GM18867 (cell line): ENCODE data around the gene NTN1.
"Not testable (repeated sequence)": the region's sequence is repeated elsewhere in the genome, so short reads cannot be mapped to it uniquely, and the experiment has no call there.

Source experiments
- ATAC-seq: cut with Tn5 transposase; IDR thresholded peaks from one replicate; pipeline ENCODE4 v1.9.1; 2021; ENCODE audit warnings: mild to moderate bottlenecking, moderate library complexity; ENCODE audit not compliant: unreplicated experiment

NTN1 gene

GRCh38 chr17:9021158-9021991 lies at the start of gene NTN1:
NTN1 (plus strand) TSS chr17:9021510; CDS start chr17:9022374, 864 bp downstream.
- peak; percentile 61 for ATAC-seq

GRCh38 chr17:8975091-8975725 lies 46.1 kb upstream of the NTN1 start:
- ATAC-seq = no peak

- peak; percentile 59 for ATAC-seq
These were observed 44.7 kb upstream of the NTN1 start for GRCh38 chr17:8976638-8977037.

- no peak for ATAC-seq
These were observed 41.6 kb upstream of the NTN1 start for GRCh38 chr17:8979715-8980114.

GRCh38 chr17:8981443-8981842 lies 39.9 kb upstream of the NTN1 start:
- ATAC-seq = no peak

DNA sequence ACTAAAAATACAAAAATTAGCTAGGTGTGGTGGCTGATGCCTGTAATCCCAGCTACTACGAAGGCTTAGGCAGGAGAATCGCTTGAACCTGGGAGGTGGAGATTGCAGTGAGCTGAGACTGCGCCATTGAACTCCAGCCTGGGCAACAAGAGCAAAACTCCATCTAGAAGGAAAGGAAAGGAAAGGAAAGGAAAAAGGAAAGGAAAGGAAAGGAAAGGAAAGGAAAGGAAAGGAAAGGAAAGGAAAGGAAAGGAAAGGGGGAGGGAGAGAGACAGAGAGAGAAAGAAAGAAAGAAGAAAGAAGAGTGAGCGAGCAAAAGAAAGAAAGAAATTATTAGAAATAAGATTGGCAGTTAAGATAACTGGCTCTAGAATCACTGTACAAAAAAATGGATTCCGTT lies 37.1 kb upstream of the NTN1 start:
- ATAC-seq = not testable (repeated sequence)

DNA sequence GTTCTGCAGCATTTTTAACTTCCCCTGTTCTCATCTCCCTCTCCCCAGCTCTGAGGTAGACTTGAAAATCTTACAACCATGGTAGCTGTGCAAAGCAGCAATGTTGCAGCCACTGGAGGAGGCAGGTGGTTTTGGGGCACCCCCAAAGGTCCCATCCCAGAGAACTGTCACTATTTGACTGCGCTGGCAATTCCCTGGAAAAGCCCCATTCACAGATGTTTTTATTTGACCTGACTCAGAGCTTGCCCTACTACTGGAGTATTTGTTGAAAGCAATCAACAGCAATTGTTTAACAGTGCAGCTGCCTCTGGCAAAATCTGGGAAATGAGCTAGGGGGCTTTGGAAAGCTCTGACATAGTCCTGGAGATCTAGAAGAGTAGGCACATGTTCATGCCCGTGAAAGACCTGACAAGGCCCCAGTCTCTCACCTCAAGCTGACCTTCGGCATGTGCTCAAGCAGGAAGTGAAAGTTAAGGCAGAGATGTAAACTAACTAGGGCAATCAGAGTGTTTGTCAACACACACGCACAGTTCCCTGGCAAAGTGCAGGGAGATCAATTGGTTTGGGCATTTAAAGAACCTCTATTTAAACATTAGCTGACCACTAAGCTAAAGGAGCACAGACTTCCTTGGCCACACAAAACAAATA lies 36.1 kb upstream of the NTN1 start:
- ATAC-seq = peak; percentile 45

GRCh38 chr17:8986295-8986694 lies 35.0 kb upstream of the NTN1 start:
- no peak for ATAC-seq

DNA sequence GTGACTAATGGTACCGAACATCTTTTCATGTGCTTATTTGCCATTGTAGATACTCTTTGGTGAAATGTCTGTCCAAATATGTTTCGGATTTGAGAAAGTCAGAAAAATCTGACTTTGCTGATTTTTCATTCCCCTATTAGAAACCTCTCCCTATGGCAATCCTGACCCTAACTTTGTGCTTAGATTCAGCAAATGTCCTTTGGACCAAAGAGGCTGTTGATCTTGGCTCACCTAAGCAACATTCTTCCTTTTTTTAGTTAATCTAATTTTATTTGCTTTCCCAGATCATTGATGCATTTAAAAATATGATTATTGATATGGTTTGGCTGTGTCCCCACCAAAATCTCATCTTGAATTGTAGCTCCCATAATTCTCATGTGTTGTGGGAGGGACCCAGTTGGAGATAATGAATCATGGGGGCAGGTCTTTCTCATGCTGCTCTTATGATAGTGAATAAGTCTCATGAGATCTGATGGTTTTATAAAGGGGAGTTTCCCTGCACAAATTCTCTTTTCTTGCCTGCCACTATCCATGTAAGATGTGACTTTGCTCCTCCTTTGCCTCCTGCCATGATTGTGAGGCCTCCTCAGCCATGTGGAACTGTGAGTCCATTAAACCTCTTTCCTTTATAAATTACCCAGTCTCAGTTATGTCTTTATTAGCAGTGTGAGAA lies 32.9 kb upstream of the NTN1 start:
- ATAC-seq = not testable (repeated sequence)

DNA sequence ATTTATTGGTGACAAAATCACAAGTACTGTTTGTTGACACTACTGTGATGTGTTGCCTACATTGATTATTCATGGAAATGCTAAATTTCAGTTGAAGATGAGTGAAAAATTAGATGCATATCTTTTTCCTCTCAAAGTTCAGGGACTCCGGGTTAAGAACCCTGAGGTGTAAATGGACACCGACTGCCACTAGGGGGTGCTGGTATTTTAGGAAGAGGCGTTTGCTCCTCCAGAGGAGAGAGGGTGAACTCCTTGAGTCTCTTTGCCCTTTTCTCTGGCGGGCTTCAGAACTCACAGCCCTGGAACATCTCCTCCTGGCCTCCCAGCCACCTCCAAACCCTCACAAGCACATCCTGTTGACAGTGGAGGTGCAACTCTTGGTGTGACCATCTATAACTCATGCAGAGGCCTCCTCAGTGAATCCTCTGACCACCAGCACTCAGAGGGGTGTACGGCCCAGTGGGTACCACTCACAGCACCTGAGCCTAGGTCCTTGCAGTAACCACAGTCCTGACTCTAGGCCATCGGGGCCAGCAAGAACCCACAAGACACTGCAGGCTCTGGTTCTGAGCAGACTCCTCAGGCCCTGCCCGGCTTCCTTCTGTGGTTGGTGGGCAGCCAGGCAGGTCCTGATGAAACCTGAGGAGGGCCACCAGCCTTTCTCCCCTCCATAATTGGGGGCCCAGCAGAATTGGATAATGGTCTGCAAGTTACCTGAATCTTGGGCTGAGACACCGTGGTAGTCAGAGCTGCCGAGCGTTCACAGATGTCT lies 29.6 kb upstream of the NTN1 start:
- ATAC-seq = no peak

- no peak for ATAC-seq
These were observed 27.0 kb upstream of the NTN1 start for GRCh38 chr17:8994319-8994718.

GRCh38 chr17:8995711-8996110 lies 25.6 kb upstream of the NTN1 start:
- no peak for ATAC-seq

DNA sequence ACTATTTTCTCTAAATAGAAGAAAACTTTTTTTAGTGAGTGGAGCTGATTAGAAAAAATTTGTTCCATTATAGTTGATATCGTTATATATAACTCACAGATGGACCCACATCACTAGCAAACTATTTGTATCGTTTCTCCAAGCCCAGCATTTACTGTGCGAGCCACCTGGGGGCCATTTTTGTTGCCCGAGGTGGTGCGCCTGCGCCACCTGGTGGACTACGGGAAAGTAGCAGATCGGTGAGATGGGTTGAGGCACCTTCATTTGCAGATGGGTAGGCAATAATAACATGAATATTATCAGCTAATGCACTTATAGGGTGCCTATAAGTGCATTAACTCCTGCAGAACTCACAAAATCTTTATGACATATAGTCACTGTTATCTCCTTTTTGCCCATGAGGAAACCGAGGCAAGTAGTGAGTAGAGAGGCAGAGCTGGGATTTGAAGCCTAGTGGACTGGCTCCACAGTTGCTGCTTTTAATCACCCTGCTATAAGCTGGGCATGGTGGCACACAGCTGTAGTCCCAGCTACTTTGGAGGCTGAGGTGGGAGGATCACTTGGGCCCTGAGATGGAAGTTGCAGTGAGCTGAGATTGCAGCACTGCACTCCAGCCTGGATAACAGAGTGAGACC lies 23.2 kb upstream of the NTN1 start:
- peak; percentile 54 for ATAC-seq

DNA sequence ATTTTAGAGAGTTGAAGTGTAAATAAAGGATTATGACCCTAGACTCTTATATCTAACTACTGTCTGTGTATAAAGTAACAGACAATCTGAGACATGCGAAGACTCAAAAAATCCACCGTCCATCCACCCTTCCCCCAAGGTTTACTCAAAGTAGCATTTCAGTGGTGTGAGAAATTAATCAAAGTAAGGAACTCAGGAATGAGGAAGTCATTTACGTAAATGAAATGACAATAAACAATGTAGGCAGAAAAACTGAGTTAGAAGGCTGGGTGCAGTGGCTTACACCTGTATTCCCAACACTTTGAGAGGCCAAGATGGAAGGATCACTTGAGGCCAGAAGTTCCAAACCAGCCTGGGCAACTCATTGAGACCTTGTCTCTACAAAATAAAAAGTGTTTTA lies 19.8 kb upstream of the NTN1 start:
- no peak for ATAC-seq

DNA sequence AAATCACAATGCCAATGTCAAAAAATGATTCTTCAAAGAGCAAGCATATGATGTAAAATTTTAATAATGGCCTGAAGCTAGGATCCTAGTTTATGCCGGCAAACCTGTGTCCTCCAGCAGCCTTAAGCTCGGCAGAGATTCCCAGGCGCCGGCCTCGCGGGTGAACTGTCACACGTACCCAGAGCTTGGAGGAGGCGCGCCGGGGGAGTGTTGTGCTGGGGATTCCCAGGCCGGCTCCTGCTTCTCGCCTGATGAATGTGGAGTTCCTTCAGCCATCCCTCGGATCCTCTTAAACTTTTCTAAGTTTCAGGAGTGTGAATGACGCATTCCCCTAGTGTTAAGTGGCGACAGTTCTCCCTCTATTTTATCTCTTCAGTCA lies 19.1 kb upstream of the NTN1 start:
- no peak for ATAC-seq

GRCh38 chr17:9002606-9003354 lies 18.5 kb upstream of the NTN1 start:
- no peak for ATAC-seq

- ATAC-seq = no peak
These were observed 17.8 kb upstream of the NTN1 start for GRCh38 chr17:9003355-9004131.

DNA sequence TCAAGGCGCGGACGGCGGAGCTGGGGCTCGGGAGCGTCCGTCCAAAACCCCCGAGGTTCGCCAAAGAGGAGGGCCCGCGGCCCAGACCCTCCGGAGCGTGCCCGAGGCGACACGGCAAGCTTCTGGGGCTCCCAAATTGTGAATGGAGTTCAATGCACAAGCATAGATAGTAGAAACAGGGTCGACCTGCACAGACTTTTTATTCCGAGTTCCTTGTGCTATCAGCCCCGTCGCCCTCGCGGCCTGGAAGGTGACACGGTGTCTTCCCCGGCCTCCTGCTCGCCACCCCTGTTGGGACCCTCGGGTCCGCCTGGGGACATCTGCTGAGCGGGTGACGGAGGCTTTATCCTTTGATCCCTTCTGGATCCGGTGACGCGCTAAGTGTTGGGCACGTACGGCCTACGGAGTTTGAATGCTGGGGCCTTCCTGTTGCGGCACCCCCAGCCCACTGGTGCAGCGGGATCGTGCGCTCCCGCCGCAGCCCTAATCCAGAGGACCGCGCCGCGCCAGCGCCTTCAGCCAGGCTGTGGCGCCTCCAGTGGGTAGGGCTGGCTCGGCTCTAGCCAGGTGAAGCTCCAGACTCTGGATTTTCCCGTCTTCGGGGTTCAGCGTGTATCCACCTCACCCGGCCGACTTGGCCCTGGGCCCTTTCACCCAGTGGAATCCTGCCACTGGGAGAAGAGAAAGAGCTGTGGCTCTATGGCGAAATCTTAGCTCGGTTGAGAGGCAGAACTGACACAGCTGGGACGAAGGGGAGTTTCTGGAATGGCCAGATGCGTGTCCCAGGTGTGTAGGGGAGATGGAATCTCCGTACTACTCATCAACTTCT lies 17.0 kb upstream of the NTN1 start:
- ATAC-seq = no peak
